Muscle layer of colon (tissue), 2 donors: ENCODE data around the gene COL13A1.

Experiments used
- H3K27ac ChIP-seq: one replicate; pipeline ENCODE4 v1.7.0; 2013; ENCODE audit warnings: low read depth, mild to moderate bottlenecking, low read length, moderate library complexity
- H3K27me3 ChIP-seq, 2 donors: one replicate each; pipeline ENCODE4 v1.7.0; 2013; ENCODE audit warnings: low read length in 2 of 2, mild to moderate bottlenecking in 2 of 2; ENCODE audit not compliant: insufficient read depth in 2 of 2, control insufficient read depth in 1 of 2
- H3K36me3 ChIP-seq: one replicate; pipeline ENCODE4 v1.7.0; 2013; ENCODE audit warnings: mild to moderate bottlenecking, low read length; ENCODE audit not compliant: insufficient read depth
- H3K4me1 ChIP-seq: one replicate; pipeline ENCODE4 v1.7.0; 2013; ENCODE audit warnings: mild to moderate bottlenecking, low read length; ENCODE audit not compliant: insufficient read depth
- H3K4me3 ChIP-seq, 2 donors: one replicate each; pipeline ENCODE4 v1.7.0; 2013; ENCODE audit warnings: low read length in 2 of 2, low read depth in 1 of 2, mild to moderate bottlenecking in 1 of 2, moderate library complexity in 1 of 2
- H3K9ac ChIP-seq: one replicate; pipeline ENCODE4 v1.7.0; 2013; ENCODE audit warnings: low read length
- H3K9me3 ChIP-seq: one replicate; pipeline ENCODE4 v1.7.0; 2013; ENCODE audit warnings: mild to moderate bottlenecking, low read length
- donor health status: abdominal sarcoma.
- donor health status: Adenocarcinoma of cecum.

Gene COL13A1

GRCh38 chr10:69939481-69939880 is 137.8 kb downstream of the COL13A1 start:
- no peaks in the 10 kb centered on the region for H3K9me3 ChIP-seq
- no peaks in the 10 kb centered on the region for H3K4me1 ChIP-seq
- H3K27me3 ChIP-seq: no peaks in the 10 kb centered on the region
- H3K4me3 ChIP-seq: no peak overlapping the region
- no peak overlapping the region for H3K27ac ChIP-seq
- H3K36me3 ChIP-seq: no peaks in the 10 kb centered on the region
- H3K9ac ChIP-seq: no peak overlapping the region

DNA sequence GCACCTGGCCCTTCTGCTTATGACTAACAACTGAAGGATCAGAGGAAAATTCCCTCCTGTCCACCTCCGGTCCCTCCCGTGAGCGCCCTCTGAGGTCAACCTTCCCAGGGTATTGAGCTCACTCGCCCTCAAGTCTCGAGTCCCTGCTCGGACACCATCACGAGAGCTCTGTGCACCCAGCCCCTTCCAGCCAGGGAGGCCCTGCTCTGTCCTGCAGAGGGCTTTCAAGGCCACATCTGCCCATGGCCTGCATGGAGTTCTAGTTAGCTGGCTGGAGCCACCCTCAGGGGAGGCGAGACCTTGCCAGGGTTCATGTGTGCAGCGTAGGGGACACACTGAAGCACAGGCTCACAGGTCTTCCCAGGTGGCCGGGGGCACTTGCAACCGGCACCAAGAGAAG is 140.0 kb downstream of the COL13A1 start:
- H3K4me3 ChIP-seq: no peak overlapping the region
- no peaks in the 10 kb centered on the region for H3K4me1 ChIP-seq
- no peaks in the 10 kb centered on the region for H3K27me3 ChIP-seq
- no peak overlapping the region for H3K27ac ChIP-seq
- H3K9me3 ChIP-seq: no peaks in the 10 kb centered on the region
- no peak overlapping the region for H3K9ac ChIP-seq
- no peaks in the 10 kb centered on the region for H3K36me3 ChIP-seq

DNA sequence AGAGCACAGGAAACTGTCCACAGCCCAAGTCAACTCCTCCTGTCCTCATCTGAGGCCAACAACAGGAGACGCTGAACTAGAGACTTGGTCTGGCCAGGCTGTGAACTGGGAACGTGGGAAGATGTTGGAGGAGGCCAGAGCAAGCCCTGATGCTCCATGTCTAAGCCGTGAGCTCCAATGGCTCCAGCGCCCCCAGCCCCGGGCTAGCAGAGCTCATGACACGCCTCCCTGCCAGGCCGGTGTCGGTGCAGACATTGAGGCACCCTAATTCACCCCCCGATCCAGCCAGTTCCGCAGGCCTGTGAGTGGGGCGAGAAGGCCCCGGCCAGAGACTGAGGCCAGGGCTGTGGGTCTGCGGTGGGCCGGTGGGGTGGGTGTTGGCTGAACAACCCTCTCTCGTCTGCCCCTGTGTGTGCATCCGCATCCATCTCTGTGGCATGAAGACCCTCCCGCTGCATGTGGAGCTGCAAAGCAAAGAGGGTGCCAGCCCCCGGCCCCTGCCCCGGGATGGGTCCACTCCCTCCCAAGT is 141.7 kb downstream of the COL13A1 start:
- no peak overlapping the region for H3K4me3 ChIP-seq
- H3K9me3 ChIP-seq: no peaks in the 10 kb centered on the region
- no peaks in the 10 kb centered on the region for H3K36me3 ChIP-seq
- no peak overlapping the region for H3K27ac ChIP-seq
- H3K4me1 ChIP-seq: peaks cover 5% of the 10 kb centered on the region
- no peaks in the 10 kb centered on the region for H3K27me3 ChIP-seq
- no peak overlapping the region for H3K9ac ChIP-seq

- Histone ChIP-seq H3K9ac (no peak overlapping the region), H3K27me3 (no peaks in the 10 kb centered on the region), H3K4me1 (peaks cover 5% of the 10 kb centered on the region), H3K36me3 (no peaks in the 10 kb centered on the region), H3K4me3 (no peak overlapping the region), H3K27ac (no peak overlapping the region), H3K9me3 (no peaks in the 10 kb centered on the region)
Measured at GRCh38 chr10:69944761-69945160, 143.1 kb downstream of the COL13A1 start.

DNA sequence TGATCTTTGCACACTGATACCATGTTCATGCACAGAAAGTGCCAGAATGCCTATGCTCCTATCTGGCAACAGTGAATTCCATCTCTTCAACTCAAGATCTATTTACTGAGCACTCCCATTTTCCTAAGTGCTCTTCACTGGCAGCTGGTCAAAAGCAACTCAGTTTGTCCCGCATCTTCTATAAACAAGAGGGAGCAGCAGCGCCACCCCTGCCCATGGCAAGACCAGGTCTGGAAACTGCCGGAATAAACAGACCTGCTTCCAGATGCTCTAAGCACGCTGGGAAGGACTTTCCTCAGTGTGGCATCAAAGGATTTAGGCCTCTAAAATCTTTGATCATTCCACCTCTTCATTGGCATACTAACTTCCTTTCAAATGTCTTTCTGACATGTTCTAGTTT is 146.6 kb downstream of the COL13A1 start:
- Histone ChIP-seq H3K27ac (no peak overlapping the region), H3K9ac (no peak overlapping the region), H3K27me3 (no peaks in the 10 kb centered on the region), H3K36me3 (no peaks in the 10 kb centered on the region), H3K4me1 (peaks cover 5% of the 10 kb centered on the region), H3K4me3 (no peak overlapping the region), H3K9me3 (no peaks in the 10 kb centered on the region)

- H3K9me3 ChIP-seq: no peaks in the 10 kb centered on the region
- H3K4me3 ChIP-seq: no peak overlapping the region
- no peak overlapping the region for H3K9ac ChIP-seq
- H3K27ac ChIP-seq: no peak overlapping the region
- H3K36me3 ChIP-seq: no peaks in the 10 kb centered on the region
- H3K4me1 ChIP-seq: peaks cover 5% of the 10 kb centered on the region
- no peaks in the 10 kb centered on the region for H3K27me3 ChIP-seq
Measured at GRCh38 chr10:69949770-69950169, 148.1 kb downstream of the COL13A1 start.

DNA sequence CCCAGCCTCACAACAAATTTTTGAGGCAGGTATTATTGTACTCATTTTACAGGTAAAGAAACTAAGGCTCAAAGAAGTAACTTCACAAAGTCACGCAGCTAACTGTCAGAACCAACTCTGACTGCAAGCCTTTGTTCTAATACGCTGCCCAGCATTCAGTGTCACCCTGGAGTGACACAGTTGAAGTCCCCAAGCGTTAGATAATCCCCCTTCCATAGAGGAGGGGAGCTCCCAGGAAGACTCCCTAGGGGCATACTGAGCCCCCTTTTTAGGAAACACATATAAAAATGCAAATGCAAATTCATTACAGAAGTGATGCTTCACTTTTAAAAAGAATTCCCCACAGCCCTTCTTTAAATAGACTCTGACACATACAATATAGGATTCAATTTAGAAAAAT is 150.0 kb downstream of the COL13A1 start:
- Histone ChIP-seq H3K27me3 (no peaks in the 10 kb centered on the region), H3K9me3 (no peaks in the 10 kb centered on the region), H3K27ac (no peak overlapping the region), H3K4me1 (peaks cover 5% of the 10 kb centered on the region), H3K4me3 (no peak overlapping the region), H3K9ac (no peak overlapping the region), H3K36me3 (no peaks in the 10 kb centered on the region)

DNA sequence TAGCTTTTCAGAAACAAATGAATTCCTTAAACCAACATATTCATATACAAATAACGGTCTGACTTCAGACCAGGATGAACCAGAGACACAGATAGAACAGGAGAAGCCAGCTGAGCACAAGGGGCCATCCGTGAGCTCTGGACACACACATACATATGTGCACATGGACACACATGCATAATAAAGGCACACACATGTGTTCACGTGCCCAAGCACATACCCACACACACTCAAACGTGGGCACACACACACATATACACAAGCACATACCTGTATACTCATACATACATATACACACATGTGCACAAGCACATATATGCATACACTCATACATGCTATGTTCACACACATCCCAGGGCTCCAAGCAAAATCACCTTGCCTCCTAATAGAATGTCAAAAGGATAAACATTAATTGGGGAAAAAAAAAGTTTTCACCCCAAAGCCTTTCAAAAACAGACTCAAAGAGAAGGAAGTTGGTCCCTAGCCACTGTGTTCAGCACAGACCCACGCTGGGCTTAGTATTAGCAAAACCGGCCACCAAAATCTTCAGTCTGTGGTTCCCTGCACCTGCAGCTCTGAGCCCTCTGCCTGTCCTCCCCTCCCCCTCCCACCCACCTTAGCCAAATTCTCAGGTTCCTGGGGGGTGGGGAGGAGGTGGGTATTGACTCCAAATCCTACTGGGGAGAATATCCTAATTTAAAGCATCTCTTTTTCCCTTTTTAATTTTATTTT is 150.5 kb downstream of the COL13A1 start:
- H3K27me3 ChIP-seq: no peaks in the 10 kb centered on the region
- no peaks in the 10 kb centered on the region for H3K36me3 ChIP-seq
- H3K9ac ChIP-seq: no peak overlapping the region
- H3K27ac ChIP-seq: no peak overlapping the region
- no peak overlapping the region for H3K4me3 ChIP-seq
- H3K9me3 ChIP-seq: no peaks in the 10 kb centered on the region
- H3K4me1 ChIP-seq: peaks cover 5% of the 10 kb centered on the region

- Histone ChIP-seq H3K27ac (no peak overlapping the region), H3K27me3 (no peaks in the 10 kb centered on the region), H3K9ac (no peak overlapping the region), H3K36me3 (no peaks in the 10 kb centered on the region), H3K9me3 (no peaks in the 10 kb centered on the region), H3K4me3 (no peak overlapping the region), H3K4me1 (peaks cover 5% of the 10 kb centered on the region)
Measured at GRCh38 chr10:69952821-69953221, 151.1 kb downstream of the COL13A1 start.

- Histone ChIP-seq H3K27ac (no peak overlapping the region), H3K9me3 (no peaks in the 10 kb centered on the region), H3K4me3 (no peak overlapping the region), H3K27me3 (no peaks in the 10 kb centered on the region), H3K4me1 (no peaks in the 10 kb centered on the region), H3K9ac (no peak overlapping the region), H3K36me3 (no peaks in the 10 kb centered on the region)
Measured at GRCh38 chr10:69953851-69954250, 152.1 kb downstream of the COL13A1 start.

DNA sequence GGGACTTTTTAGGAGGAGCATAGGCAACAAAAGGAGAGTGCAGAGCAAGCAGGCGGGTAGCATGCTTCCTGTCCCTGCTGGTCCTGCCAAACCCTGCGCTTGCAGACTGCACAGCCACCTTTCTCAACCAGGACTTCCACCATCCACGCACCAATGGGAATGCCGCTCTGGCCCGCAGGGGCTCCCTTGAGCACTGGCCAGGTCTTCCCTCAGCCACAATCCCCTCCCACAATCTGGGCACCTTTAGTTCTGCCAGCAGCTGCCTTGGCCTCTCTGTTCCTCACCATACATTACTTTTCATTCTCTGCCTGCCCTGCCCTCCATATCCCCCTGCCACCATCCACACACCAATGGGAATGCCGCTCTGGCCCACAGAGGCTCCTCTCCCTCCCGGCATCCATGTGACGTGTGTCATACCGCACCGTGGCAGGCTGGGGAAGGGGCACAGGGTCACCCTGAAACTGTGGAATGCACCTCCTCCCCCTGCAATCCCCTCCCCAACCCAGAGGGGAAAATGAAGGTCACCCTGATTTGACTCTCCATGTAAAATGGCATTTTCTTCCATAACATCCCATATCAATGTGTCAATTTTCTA is 153.6 kb downstream of the COL13A1 start:
- Histone ChIP-seq H3K9me3 (no peaks in the 10 kb centered on the region), H3K27me3 (no peaks in the 10 kb centered on the region), H3K9ac (no peak overlapping the region), H3K27ac (no peak overlapping the region), H3K36me3 (no peaks in the 10 kb centered on the region), H3K4me1 (no peaks in the 10 kb centered on the region), H3K4me3 (no peak overlapping the region)
